NB4 (cell line): ENCODE results near the gene TAF4B.
"Not testable (repeated sequence)": the region's sequence is repeated elsewhere in the genome, so short reads cannot be mapped to it uniquely, and the experiment has no call there.

ENCODE experiments used
- DNase-seq: peaks from one replicate; pipeline ENCODE4 v3.0.0; 2010; ENCODE audit warnings: low read depth
- H3K4me3 ChIP-seq: one replicate; pipeline ENCODE4 v1.5.1; 2011; ENCODE audit warnings: mild to moderate bottlenecking, low read depth, low read length, moderate library complexity
- CTCF ChIP-seq: IDR thresholded peaks from one replicate; pipeline ENCODE4 v1.5.1; 2012; ENCODE audit warnings: low read depth, low read length
- MAX ChIP-seq: IDR thresholded peaks from 2 replicates; pipeline ENCODE4 v1.6.1; 2011; ENCODE audit warnings: low read depth, low read length
- MYC ChIP-seq: IDR thresholded peaks from 2 replicates; pipeline ENCODE4 v1.6.1; 2011; ENCODE audit warnings: low read depth, low read length
- POLR2A ChIP-seq: IDR thresholded peaks from 2 replicates; pipeline ENCODE4 v1.6.1; 2011; ENCODE audit warnings: mild to moderate bottlenecking; ENCODE audit not compliant: insufficient read length; ENCODE audit errors: extremely low read depth

The TAF4B gene

GRCh38 chr18:26228562-26229260 is 2.5 kb downstream of the TAF4B start:
- TF ChIP-seq MAX (no peak), CTCF (no peak), POLR2A (no peak), MYC (no peak)
- no peak for DNase-seq
- H3K4me3 ChIP-seq = peak overlapping the region; percentile 82

GRCh38 chr18:26230497-26230896 is 4.3 kb downstream of the TAF4B start:
- H3K4me3 ChIP-seq = no peak overlapping the region
- no peak for DNase-seq
- no peak for TF ChIP-seq MAX
- TF ChIP-seq MYC = no peak
- no peak for TF ChIP-seq POLR2A
- TF ChIP-seq CTCF = no peak

GRCh38 chr18:26233208-26233607 is 7.0 kb downstream of the TAF4B start:
- TF ChIP-seq POLR2A (no peak), CTCF (no peak)
- DNase-seq = no peak
- H3K4me3 ChIP-seq = no peak overlapping the region

GRCh38 chr18:26237363-26237762 is 11.1 kb downstream of the TAF4B start:
- not testable (repeated sequence) for DNase-seq, H3K4me3 ChIP-seq

GRCh38 chr18:26238718-26239117 is 12.5 kb downstream of the TAF4B start:
- not testable (repeated sequence) for H3K4me3 ChIP-seq, DNase-seq

- H3K4me3 ChIP-seq, DNase-seq: not testable (repeated sequence)
These were observed 16.1 kb downstream of the TAF4B start for GRCh38 chr18:26242392-26242791.

GRCh38 chr18:26245434-26245833 is 19.2 kb downstream of the TAF4B start:
- DNase-seq, H3K4me3 ChIP-seq: not testable (repeated sequence)

GRCh38 chr18:26252411-26252810 is 26.2 kb downstream of the TAF4B start:
- no peak for DNase-seq
- TF ChIP-seq MAX (no peak), CTCF (no peak), MYC (no peak), POLR2A (no peak)
- no peak overlapping the region for H3K4me3 ChIP-seq

GRCh38 chr18:26254808-26255207 is 28.6 kb downstream of the TAF4B start:
- not testable (repeated sequence) for H3K4me3 ChIP-seq, DNase-seq
